ENCODE results near the gene WNT8A.

DNA sequence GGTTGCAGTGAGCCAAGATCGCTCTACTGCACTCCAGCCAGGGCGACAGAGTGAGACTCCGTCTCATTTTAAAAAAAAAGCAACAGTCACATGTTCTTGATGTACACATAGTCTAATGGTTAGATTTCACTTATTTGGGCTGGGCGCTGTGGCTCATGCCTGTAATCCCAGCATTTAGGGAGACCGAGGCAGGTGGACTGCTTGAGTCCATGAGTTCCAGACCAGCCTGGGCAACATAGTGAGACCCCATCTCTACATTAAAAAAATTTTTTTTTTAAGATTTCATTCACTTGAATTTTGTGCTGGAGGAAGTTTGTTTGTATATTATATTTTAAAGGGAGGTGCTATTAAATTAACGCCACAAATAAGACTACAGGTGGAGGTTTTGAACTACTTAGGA is 21.9 kb downstream of the WNT8A start:
- TF ChIP-seq, protein P1, sequence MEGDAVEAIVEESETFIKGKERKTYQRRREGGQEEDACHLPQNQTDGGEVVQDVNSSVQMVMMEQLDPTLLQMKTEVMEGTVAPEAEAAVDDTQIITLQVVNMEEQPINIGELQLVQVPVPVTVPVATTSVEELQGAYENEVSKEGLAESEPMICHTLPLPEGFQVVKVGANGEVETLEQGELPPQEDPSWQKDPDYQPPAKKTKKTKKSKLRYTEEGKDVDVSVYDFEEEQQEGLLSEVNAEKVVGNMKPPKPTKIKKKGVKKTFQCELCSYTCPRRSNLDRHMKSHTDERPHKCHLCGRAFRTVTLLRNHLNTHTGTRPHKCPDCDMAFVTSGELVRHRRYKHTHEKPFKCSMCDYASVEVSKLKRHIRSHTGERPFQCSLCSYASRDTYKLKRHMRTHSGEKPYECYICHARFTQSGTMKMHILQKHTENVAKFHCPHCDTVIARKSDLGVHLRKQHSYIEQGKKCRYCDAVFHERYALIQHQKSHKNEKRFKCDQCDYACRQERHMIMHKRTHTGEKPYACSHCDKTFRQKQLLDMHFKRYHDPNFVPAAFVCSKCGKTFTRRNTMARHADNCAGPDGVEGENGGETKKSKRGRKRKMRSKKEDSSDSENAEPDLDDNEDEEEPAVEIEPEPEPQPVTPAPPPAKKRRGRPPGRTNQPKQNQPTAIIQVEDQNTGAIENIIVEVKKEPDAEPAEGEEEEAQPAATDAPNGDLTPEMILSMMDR (conservative IDR thresholded peaks at IDR 0.05) = no peak
- no peak for TF ChIP-seq ZFX (IDR thresholded peaks at IDR 0.05)
